ENCODE data around the gene TPRG1.

TPRG1 gene

GRCh38 chr3:189353988-189354889 is 182.5 kb downstream of the TPRG1 start:
- no peak overlapping the region for H3K4me3 ChIP-seq (ENCODE audit: low read depth, low read length)
- no peak for TF ChIP-seq CTCF (IDR thresholded peaks at IDR 0.05; ENCODE audit: insufficient read depth, low read depth, low read length, missing control alignments)
- no peak for DNase-seq (ENCODE audit: low read depth)

- DNase-seq (ENCODE audit: low read depth) = no peak
- no peak overlapping the region for H3K4me3 ChIP-seq (ENCODE audit: low read depth, low read length)
- no peak for TF ChIP-seq CTCF (IDR thresholded peaks at IDR 0.05; ENCODE audit: insufficient read depth, low read depth, low read length, missing control alignments)
Measured at GRCh38 chr3:189355115-189355480, 183.3 kb downstream of the TPRG1 start.

- H3K4me3 ChIP-seq (ENCODE audit: low read depth, low read length) = no peak overlapping the region
- no peak for TF ChIP-seq CTCF (IDR thresholded peaks at IDR 0.05; ENCODE audit: insufficient read depth, low read depth, low read length, missing control alignments)
- no peak for DNase-seq (ENCODE audit: low read depth)
Measured at GRCh38 chr3:189355481-189356201, 183.9 kb downstream of the TPRG1 start.

- DNase-seq (ENCODE audit: low read depth) = no peak
- no peak for TF ChIP-seq CTCF (IDR thresholded peaks at IDR 0.05; ENCODE audit: insufficient read depth, low read depth, low read length, missing control alignments)
- H3K4me3 ChIP-seq (ENCODE audit: low read depth, low read length) = no peak overlapping the region
Measured at GRCh38 chr3:189360291-189360690, 188.5 kb downstream of the TPRG1 start.

GRCh38 chr3:189361103-189361835 is 189.5 kb downstream of the TPRG1 start:
- DNase-seq (ENCODE audit: low read depth) = no peak
- no peak for TF ChIP-seq CTCF (IDR thresholded peaks at IDR 0.05; ENCODE audit: insufficient read depth, low read depth, low read length, missing control alignments)
- no peak overlapping the region for H3K4me3 ChIP-seq (ENCODE audit: low read depth, low read length)

GRCh38 chr3:189363590-189364255 is 192.0 kb downstream of the TPRG1 start:
- no peak overlapping the region for H3K4me3 ChIP-seq (ENCODE audit: low read depth, low read length)
- DNase-seq (ENCODE audit: low read depth) = no peak
- TF ChIP-seq CTCF (IDR thresholded peaks at IDR 0.05; ENCODE audit: insufficient read depth, low read depth, low read length, missing control alignments) = no peak
